Measurements from ENCODE around the gene TIMMDC1. TPM values are rescaled to one million over a fixed set of nuclear protein-coding genes. Genes with fewer than 3 reads are reported as not detected.
A peak's percentile ranks its signal among the peaks of the same experiment; 100 is the strongest.

Gene TIMMDC1
- total RNA-seq, result 10 to 100 TPM; 35.9 to 74.3 (median 68.0) TPM
- total RNA-seq (2013), result 62.6 TPM
- 13.7 to 76.6 (median 28.8) reads per million in 29 experiments for total RNA-seq

- H3K4me3 ChIP-seq (ENCODE audit: control insufficient read depth in 1 of 2, extremely low read depth in 1 of 2, low read length in 1 of 2), result peak within 1 kb of the TSS; percentile 72 to 99
- under 1% methylated on average over 52 of the region's 58 CpGs for WGBS (ENCODE audit: insufficient coverage)
- no peaks in the 10 kb centered on the region for H3K9me3 Mint-ChIP-seq
- peaks cover 32 to 40% (median 39%) of the 10 kb centered on the region in 3 donors for H3K4me1 Mint-ChIP-seq
- peak within 1 kb of the TSS; percentile 89 for H3K27ac ChIP-seq (ENCODE audit: low read length)
- H3K4me3 Mint-ChIP-seq, result peak within 1 kb of the TSS; percentile 93 to 100 (median 98)
- H3K9me3 ChIP-seq, result no peaks in the 10 kb centered on the region
- peak; percentile 94 to 99 (median 98) for DNase-seq
- ChIA-PET CTCF (interaction anchor here (0.5 to 1.6 kb wide), 8 partner anchors 10 to 597 kb away, joined by 3 to 10 read pairs (median 4); no protein-coding TSS in a partner anchor), POLR2A (interaction anchor here (0.5 to 2.1 kb wide), 19 partner anchors 9 to 647 kb away, joined by 3 to 32 read pairs (median 4); partner anchors contain the start of genes TMEM39A (in 2 of the 2), ARHGAP31 (in 1 of the 2), B4GALT4 (in 1 of the 2) and POGLUT1 (in 1 of the 2))
- peaks cover 14 to 21% of the 10 kb centered on the region in 2 experiments for H3K4me1 ChIP-seq (ENCODE audit: control insufficient read depth in 1 of 2, extremely low read depth in 1 of 2, insufficient read depth in 2 of 2, low read length in 2 of 2)
- peak within 1 kb of the TSS; percentile 95 to 100 for H3K27ac Mint-ChIP-seq
- H3K36me3 Mint-ChIP-seq, result peaks cover 2% of the 10 kb centered on the region
- no peaks in the 10 kb centered on the region for H3K36me3 ChIP-seq (ENCODE audit: control insufficient read depth in 2 of 2, extremely low read depth in 1 of 2, insufficient read depth in 1 of 2, low read length in 1 of 2)
- peak; percentile 98 to 99 (median 99) for ATAC-seq (replicated peaks in 1 of 4)
- no peaks in the 10 kb centered on the region for H3K27me3 ChIP-seq (replicated peaks in 1 of 2; ENCODE audit: control insufficient read depth in 2 of 2, extremely low read depth in 1 of 2, insufficient read depth in 2 of 2, low read length in 1 of 2)
- no peaks in the 10 kb centered on the region for H3K27me3 Mint-ChIP-seq
These were observed at the start of gene TIMMDC1 for GRCh38 chr3:119498186-119499011. TIMMDC1 (plus strand) TSS chr3:119498547; CDS start chr3:119498734, 187 bp downstream.

- WGBS (ENCODE audit: insufficient coverage), result no CpG with 5 or more reads among the region's 1 CpG
- Histone ChIP-seq H3K4me3 (ENCODE audit: control insufficient read depth in 1 of 2, extremely low read depth in 1 of 2, low read length in 1 of 2) (no peak overlapping the region), H3K36me3 (ENCODE audit: control insufficient read depth in 2 of 2, extremely low read depth in 1 of 2, insufficient read depth in 1 of 2, low read length in 1 of 2) (peaks cover 0 to 70% of the 10 kb centered on the region in 2 donors), H3K4me1 (ENCODE audit: control insufficient read depth in 1 of 2, extremely low read depth in 1 of 2, insufficient read depth in 2 of 2, low read length in 2 of 2) (no peaks in the 10 kb centered on the region), H3K27me3 (replicated peaks in 1 of 2; ENCODE audit: control insufficient read depth in 2 of 2, extremely low read depth in 1 of 2, insufficient read depth in 2 of 2, low read length in 1 of 2) (no peaks in the 10 kb centered on the region), H3K27ac (ENCODE audit: low read length) (no peak overlapping the region), H3K9me3 (no peaks in the 10 kb centered on the region)
- ChIA-PET CTCF (interaction anchor here in 1 of 2 donors (1.6 kb wide), 1 partner anchor 212 kb away, joined by 4 read pairs; no protein-coding TSS in a partner anchor), POLR2A (interaction anchor here (0.5 to 0.7 kb wide), 2 partner anchors 8 to 9 kb away, joined by 3 to 5 read pairs; no protein-coding TSS in a partner anchor)
- H3K27ac Mint-ChIP-seq, result no peak overlapping the region
- H3K4me3 Mint-ChIP-seq, result no peak overlapping the region
- no peaks in the 10 kb centered on the region for H3K27me3 Mint-ChIP-seq
- peaks cover 59% of the 10 kb centered on the region for H3K36me3 Mint-ChIP-seq
- no peaks in the 10 kb centered on the region for H3K9me3 Mint-ChIP-seq
- no peak for ATAC-seq (replicated peaks in 1 of 4)
- peaks cover 17 to 25% (median 23%) of the 10 kb centered on the region in 3 donors for H3K4me1 Mint-ChIP-seq
- DNase-seq, result no peak
These were observed 44.5 kb upstream of the TIMMDC1 start for GRCh38 chr3:119453822-119454221.

- Histone ChIP-seq H3K27ac (ENCODE audit: low read length) (no peak overlapping the region), H3K9me3 (no peaks in the 10 kb centered on the region), H3K4me1 (ENCODE audit: control insufficient read depth in 1 of 2, extremely low read depth in 1 of 2, insufficient read depth in 2 of 2, low read length in 2 of 2) (no peaks in the 10 kb centered on the region), H3K4me3 (ENCODE audit: control insufficient read depth in 1 of 2, extremely low read depth in 1 of 2, low read length in 1 of 2) (no peak overlapping the region), H3K27me3 (replicated peaks in 1 of 2; ENCODE audit: control insufficient read depth in 2 of 2, extremely low read depth in 1 of 2, insufficient read depth in 2 of 2, low read length in 1 of 2) (no peaks in the 10 kb centered on the region), H3K36me3 (ENCODE audit: control insufficient read depth in 2 of 2, extremely low read depth in 1 of 2, insufficient read depth in 1 of 2, low read length in 1 of 2) (peaks cover 0 to 78% of the 10 kb centered on the region in 2 donors)
- Mint-ChIP-seq H3K36me3 (peaks cover 61% of the 10 kb centered on the region), H3K4me1 (peaks cover 29 to 36% (median 35%) of the 10 kb centered on the region in 3 donors), H3K4me3 (no peak overlapping the region), H3K27ac (no peak overlapping the region), H3K27me3 (no peaks in the 10 kb centered on the region), H3K9me3 (no peaks in the 10 kb centered on the region)
- ATAC-seq (replicated peaks in 1 of 4) (no peak), DNase-seq (no peak)
- WGBS (ENCODE audit: insufficient coverage), result 100% methylated on average over 1 of the region's 1 CpG
- CTCF ChIA-PET, result interaction anchor here (0.6 to 0.7 kb wide), 2 partner anchors 43 to 73 kb away, joined by 3 to 4 read pairs; no protein-coding TSS in a partner anchor
- POLR2A ChIA-PET, result no interaction called here
These were observed 41.9 kb upstream of the TIMMDC1 start for GRCh38 chr3:119456469-119456868.

GRCh38 chr3:119457246-119457645 lies 41.1 kb upstream of the TIMMDC1 start:
- Histone ChIP-seq H3K9me3 (no peaks in the 10 kb centered on the region), H3K27me3 (replicated peaks in 1 of 2; ENCODE audit: control insufficient read depth in 2 of 2, extremely low read depth in 1 of 2, insufficient read depth in 2 of 2, low read length in 1 of 2) (no peaks in the 10 kb centered on the region), H3K4me3 (ENCODE audit: control insufficient read depth in 1 of 2, extremely low read depth in 1 of 2, low read length in 1 of 2) (no peak overlapping the region), H3K36me3 (ENCODE audit: control insufficient read depth in 2 of 2, extremely low read depth in 1 of 2, insufficient read depth in 1 of 2, low read length in 1 of 2) (peaks cover 0 to 77% of the 10 kb centered on the region in 2 donors), H3K4me1 (ENCODE audit: control insufficient read depth in 1 of 2, extremely low read depth in 1 of 2, insufficient read depth in 2 of 2, low read length in 2 of 2) (peaks cover 0 to 3% of the 10 kb centered on the region in 2 experiments), H3K27ac (ENCODE audit: low read length) (no peak overlapping the region)
- Mint-ChIP-seq H3K4me1 (peaks cover 34 to 44% (median 42%) of the 10 kb centered on the region in 3 donors), H3K36me3 (peaks cover 56% of the 10 kb centered on the region), H3K27me3 (no peaks in the 10 kb centered on the region), H3K9me3 (no peaks in the 10 kb centered on the region), H3K4me3 (no peak overlapping the region), H3K27ac (no peak overlapping the region)
- CTCF ChIA-PET, result no interaction called here
- no CpG with 5 or more reads among the region's 4 CpGs for WGBS (ENCODE audit: insufficient coverage)
- DNase-seq, result no peak
- ATAC-seq (replicated peaks in 1 of 4), result no peak
- POLR2A ChIA-PET, result no interaction called here

- Mint-ChIP-seq H3K27me3 (no peaks in the 10 kb centered on the region), H3K4me3 (peak within 1 kb of the TSS; percentile 94 to 96 (median 94)), H3K36me3 (peaks cover 18% of the 10 kb centered on the region), H3K4me1 (peaks cover 37 to 50% (median 41%) of the 10 kb centered on the region in 3 donors), H3K9me3 (peaks cover 0 to 5% (median 0%) of the 10 kb centered on the region in 3 donors), H3K27ac (peak within 1 kb of the TSS; percentile 97 to 98)
- H3K27ac ChIP-seq (ENCODE audit: low read length), result peak within 1 kb of the TSS; percentile 88
- no peaks in the 10 kb centered on the region for H3K27me3 ChIP-seq (replicated peaks in 1 of 2; ENCODE audit: control insufficient read depth in 2 of 2, extremely low read depth in 1 of 2, insufficient read depth in 2 of 2, low read length in 1 of 2)
- peak within 1 kb of the TSS; percentile 97 to 99 for H3K4me3 ChIP-seq (ENCODE audit: control insufficient read depth in 1 of 2, extremely low read depth in 1 of 2, low read length in 1 of 2)
- under 1% methylated on average over 43 of the region's 51 CpGs for WGBS (ENCODE audit: insufficient coverage)
- H3K36me3 ChIP-seq (ENCODE audit: control insufficient read depth in 2 of 2, extremely low read depth in 1 of 2, insufficient read depth in 1 of 2, low read length in 1 of 2), result peaks cover 0 to 28% of the 10 kb centered on the region in 2 donors
- H3K9me3 ChIP-seq, result no peaks in the 10 kb centered on the region
- ATAC-seq (replicated peaks in 1 of 4) (peak; percentile 84 to 92 (median 89)), DNase-seq (peak; percentile 97 to 100 (median 98))
- H3K4me1 ChIP-seq (ENCODE audit: control insufficient read depth in 1 of 2, extremely low read depth in 1 of 2, insufficient read depth in 2 of 2, low read length in 2 of 2), result peaks cover 10 to 23% of the 10 kb centered on the region in 2 experiments
- POLR2A ChIA-PET, result interaction anchor here (0.5 to 3.1 kb wide), 28 partner anchors 8 to 886 kb away, joined by 3 to 32 read pairs (median 4); partner anchors contain the start of genes TIMMDC1 (in 2 of the 2), ARHGAP31 (in 1 of the 2), B4GALT4 (in 1 of the 2) and LRRC58 (in 1 of the 2)
- CTCF ChIA-PET, result interaction anchor here (0.6 to 1.7 kb wide), 4 partner anchors 10 to 887 kb away, joined by 3 to 4 read pairs (median 3); no protein-coding TSS in a partner anchor
These were observed 34.9 kb upstream of the TIMMDC1 start, which contains the start of gene TMEM39A for GRCh38 chr3:119463171-119464169. TMEM39A (minus strand) TSS chr3:119463615; CDS start chr3:119462074, 1,541 bp downstream.
